ENCODE measurements around the gene TACC3.

The TACC3 gene

DNA sequence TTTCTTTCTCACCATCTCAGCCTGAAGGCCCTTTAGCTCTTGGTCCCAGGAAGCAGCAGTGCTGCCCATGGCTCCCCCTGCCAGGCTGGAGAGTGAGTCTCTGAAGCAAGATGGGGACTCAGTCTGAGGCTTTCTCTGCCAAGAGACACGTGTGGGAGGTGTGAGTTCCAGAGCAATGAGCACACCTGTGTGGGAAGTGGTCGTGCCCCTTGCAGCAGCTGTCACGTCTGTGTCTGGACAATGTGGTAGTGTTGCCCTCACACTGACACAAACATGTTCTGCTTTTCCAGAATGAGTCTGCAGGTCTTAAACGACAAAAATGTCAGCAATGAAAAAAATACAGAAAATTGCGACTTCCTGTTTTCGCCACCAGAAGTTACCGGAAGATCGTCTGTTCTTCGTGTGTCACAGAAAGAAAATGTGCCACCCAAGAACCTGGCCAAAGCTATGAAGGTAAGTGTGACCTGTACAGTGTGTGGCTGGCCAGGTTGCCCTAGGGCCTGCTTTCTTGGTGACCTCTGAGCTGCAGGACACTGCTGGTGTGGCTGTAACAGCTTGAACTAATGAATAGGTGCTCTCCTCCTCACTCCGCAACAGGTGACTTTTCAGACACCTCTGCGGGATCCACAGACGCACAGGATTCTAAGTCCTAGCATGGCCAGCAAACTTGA, 1.9 kb downstream of the TACC3 start:
- no peak for DNase-seq (ENCODE audit: low read depth)

DNA sequence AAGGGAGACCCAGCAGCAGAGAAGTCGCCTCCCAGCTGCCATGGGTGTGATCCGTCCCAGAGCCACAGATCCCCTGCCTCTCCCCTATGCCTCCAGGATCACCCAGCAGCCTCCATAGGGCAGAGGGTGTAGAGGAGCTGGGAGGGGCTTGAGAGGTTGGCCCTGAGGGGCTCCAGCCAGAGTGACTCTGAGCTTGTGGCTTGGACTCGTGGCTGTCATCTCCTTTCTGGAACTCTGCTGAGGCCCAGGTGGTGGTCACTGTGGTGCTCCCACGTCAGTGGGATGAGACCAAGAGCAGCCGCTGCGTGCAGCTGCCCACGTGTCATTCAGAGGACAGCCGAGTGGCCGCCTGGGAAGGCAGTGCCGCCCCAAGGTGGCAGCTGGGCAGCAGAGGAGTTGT, 4.2 kb downstream of the TACC3 start:
- DNase-seq (ENCODE audit: low read depth), result no peak

DNA sequence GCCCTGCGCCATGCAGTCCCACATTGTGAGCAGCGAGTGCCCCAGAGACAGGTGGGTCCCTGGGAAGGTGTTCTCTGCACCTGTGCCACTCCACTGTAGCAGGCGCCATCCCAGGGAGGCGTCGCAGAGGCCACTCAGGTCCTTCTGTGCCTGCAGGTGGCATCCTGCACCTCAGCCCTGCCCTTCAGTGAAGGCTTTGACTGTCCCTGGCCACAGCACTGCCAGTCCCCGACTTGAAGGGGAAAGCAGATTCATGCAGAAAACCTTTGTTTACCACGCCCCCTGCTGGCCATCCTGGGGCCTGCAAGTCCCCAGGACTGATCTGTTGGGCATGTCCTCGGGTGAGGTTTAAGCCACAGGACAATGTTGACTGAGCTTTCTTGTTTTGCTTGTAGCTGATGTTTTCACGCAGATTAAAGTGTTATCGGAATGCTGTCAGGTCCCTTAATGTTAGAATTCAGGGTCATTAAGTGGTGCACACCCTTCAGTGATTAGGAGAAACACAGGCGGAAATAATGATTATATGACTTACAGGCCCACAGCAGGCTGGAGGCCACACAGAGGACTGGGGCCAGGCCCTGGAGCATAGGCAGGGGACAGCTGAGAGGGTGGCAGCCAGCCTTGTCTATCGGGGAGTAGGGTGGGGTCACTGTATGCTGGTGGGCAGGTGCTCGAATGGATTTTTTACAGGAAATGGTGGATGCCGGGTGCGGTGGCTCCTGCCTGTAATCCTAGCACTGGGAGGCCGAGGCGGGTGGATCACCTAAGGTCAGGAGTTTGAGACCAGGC, 5.0 kb downstream of the TACC3 start:
- peak; percentile 84 for DNase-seq (ENCODE audit: low read depth)

DNA sequence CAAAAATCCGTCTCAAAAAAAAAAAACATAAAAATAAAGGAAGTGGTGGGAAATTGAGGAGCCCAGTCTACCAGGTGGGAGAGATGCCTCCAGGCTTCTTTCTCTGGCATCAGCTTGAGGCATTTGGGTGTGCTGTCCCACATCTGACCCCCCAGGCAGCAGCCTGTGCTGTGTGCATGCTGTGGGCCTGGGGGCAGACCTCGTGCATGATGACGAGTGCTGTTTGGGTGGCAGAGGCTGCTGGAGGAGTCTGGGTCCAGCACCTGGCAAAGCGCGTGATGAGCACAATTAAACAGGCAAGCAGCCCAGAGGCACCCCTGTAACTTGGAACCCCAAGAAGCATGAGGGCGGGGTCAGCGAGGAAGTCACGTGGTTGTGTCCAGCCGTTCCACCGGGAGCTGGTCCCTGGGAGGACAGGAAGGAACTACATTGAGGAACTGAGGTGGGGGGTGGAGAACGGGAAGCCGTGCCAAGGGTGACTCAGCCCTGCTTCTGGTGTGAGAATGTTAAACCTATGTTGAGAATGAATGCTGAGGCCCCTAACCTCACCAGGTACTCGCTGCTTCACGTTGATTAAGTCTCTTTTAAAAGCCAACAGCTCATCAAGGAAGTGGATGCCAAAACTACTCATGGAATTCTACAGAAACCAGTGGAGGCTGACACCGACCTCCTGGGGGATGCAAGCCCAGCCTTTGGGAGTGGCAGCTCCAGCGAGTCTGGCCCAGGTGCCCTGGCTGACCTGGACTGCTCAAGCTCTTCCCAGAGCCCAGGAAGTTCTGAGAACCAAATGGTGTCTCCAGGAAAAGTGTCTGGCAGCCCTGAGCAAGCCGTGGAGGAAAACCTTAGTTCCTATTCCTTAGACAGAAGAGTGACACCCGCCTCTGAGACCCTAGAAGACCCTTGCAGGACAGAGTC, 6.1 kb downstream of the TACC3 start:
- DNase-seq (ENCODE audit: low read depth), result peak; percentile 91

DNA sequence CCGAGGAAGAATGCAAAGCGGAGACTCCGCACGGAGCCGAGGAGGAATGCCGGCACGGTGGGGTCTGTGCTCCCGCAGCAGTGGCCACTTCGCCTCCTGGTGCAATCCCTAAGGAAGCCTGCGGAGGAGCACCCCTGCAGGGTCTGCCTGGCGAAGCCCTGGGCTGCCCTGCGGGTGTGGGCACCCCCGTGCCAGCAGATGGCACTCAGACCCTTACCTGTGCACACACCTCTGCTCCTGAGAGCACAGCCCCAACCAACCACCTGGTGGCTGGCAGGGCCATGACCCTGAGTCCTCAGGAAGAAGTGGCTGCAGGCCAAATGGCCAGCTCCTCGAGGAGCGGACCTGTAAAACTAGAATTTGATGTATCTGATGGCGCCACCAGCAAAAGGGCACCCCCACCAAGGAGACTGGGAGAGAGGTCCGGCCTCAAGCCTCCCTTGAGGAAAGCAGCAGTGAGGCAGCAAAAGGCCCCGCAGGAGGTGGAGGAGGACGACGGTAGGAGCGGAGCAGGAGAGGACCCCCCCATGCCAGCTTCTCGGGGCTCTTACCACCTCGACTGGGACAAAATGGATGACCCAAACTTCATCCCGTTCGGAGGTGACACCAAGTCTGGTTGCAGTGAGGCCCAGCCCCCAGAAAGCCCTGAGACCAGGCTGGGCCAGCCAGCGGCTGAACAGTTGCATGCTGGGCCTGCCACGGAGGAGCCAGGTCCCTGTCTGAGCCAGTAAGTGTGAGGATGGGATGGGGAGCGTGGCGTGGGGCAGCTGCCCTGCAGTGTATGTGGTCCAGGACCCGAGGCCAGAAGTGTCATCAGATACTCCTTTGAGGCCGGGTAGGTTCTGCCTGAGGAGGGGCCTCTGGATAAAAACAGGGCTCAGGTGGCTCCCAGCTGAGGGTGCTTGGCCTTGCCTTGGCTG, 7.0 kb downstream of the TACC3 start:
- DNase-seq (ENCODE audit: low read depth), result no peak

DNA sequence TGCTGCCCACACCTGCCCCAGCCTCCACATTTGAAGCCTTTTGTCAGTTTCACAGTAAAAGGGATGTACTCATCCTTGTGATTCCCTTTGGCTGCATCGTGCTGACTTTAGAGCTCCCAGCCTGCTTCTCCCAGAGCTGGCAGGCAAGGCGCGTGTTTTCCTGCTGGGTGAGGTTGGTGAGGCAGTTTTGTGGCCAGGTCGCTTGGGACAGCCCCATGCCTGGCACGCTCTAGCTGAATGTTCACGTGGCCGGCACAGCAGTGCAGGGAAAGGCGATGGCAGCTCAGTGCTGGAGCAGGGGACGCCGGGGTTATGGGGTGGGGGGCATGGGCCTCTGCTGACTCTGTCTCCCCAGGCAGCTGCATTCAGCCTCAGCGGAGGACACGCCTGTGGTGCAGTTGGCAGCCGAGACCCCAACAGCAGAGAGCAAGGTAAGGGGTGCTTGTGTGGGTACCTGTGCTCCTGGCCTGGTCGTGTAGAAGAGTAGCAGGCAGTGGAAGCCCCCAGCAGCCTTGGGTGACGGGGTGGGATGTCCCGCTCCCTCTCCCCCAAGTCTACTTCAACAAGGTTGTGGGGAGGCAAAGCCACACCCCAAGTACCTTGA, 9.3 kb downstream of the TACC3 start:
- DNase-seq (ENCODE audit: low read depth), result no peak

DNA sequence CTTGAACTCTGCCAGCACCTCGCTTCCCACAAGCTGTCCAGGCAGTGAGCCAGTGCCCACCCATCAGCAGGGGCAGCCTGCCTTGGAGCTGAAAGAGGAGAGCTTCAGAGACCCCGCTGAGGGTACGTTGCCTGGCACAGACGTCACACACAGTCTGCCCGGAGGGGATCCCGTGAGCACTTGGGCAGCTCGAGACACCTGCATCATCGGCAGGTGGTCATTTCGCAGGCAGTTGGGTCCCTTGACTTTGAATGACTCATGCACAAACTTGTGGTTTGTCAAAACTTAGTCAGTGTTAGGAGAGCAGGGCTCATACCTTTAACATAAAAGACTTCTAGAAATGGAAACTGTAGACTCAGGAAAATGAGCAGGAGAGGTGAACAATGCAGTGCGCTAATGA, 9.9 kb downstream of the TACC3 start:
- DNase-seq (ENCODE audit: low read depth), result peak; percentile 70

DNA sequence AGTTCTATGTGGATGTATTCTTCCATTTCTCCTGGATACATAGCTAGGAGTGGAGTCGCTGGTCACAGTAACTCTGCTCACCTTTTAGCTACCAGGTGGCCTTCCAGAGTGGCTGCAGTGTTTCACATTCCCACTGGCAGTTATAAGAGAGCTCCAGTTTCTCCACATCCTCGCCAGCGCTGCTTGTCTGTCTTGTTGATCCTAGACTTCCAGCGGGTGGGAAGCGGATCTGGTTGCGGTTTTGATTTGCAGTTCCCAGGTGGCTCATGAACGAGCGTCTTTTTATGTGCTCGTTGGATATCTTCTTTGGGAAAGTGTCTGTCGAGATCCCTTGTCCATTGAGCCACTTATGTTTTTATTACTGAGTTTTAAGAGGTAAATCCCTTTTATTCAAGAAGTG, 11.6 kb downstream of the TACC3 start:
- no peak for DNase-seq (ENCODE audit: low read depth)

DNA sequence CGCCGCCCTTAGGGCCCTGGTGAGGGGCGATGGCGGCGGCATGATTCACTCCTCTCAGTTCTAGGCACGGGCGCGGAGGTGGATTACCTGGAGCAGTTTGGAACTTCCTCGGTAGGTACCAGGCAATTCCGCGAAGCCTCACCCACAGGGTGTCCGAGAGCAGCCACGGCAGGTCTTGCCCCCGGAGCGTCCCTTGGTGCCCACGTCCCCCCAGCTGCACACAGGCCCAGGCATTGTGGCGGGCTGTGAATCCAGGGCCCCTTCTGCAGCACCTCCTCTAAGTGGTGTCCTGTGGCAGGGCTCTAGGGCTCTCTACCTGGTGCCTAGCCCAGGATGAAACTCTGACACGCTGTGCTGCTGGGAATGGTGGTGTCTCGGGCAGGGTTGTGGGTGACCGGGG, 13.9 kb downstream of the TACC3 start:
- no peak for DNase-seq (ENCODE audit: low read depth)

DNA sequence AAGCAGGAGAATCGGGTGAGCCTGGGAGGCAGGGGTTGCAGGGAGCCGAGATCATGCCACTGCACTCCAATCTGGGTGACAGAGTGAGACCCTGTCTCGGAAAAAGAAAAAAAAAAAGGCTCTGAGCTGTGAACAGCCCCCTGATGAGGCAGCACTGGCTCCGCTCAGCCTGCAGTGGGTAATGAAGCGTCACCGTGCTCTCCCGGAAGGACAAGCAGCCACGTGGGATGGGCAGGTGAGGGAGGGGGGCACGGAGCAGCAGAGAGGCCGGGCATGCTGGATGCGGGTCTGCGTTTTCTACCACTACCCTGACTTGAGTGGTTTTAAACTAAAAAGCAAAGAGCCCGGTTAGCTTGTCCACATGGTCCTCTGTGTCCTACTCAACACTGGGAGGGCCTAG, 15.5 kb downstream of the TACC3 start:
- no peak for DNase-seq (ENCODE audit: low read depth)

DNA sequence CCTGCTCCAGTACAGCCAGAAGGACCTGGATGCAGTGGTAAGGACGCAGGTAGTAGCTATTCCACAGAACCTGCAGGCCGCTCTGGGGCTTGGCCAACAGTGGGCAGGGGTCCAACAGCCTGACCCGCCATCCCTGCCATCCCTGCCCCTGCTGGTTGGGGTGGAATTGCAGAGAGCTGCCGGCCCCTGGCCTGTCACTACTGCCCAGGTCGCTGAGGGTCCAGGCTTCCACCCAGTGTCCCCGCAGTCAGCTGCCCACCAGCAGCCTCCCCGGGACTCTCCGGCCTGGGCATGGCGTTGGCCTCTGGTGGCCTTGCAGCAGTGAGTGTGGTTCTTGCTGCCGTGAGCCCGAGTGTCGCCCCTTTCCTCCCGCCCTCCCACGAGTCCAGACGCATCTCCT, 16.3 kb downstream of the TACC3 start:
- DNase-seq (ENCODE audit: low read depth), result no peak

DNA sequence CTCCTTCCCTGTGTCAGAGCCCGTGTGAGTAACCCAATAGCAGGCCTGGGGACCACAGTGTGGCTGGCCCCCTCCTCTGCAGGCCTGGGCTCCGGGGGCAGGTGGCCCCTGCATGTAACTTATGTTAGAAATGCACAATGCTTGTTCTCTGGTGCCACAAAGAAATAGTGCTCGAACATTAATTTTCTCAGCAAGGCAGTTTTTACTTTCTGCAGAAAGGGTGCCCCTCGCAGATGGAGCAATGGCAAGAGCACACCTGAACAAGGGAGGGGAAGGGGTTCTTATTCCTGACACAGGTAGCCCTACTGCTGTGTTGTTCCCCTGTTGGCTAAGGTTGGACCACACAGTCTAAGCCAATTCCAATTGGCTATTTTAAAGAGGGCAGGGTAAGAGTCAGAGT, 17.1 kb downstream of the TACC3 start:
- DNase-seq (ENCODE audit: low read depth), result no peak

DNA sequence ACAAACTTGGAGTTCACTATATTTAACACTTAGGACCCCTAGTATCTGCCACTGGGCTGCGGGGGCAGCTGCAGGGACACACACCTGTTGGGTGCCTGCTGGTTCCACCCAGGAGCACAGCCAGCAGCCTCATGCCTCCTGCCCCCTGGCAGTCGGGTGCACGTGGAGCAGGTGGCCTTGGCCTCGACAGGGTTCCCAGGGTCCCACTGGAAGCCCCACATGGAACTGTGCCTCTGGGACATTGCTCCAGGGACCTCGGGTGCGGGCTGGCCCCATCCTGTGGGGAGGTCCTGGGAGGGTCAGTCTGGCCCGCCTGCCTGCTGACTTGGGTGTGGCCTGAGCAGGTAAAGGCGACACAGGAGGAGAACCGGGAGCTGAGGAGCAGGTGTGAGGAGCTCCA, 18.0 kb downstream of the TACC3 start:
- no peak for DNase-seq (ENCODE audit: low read depth)

DNA sequence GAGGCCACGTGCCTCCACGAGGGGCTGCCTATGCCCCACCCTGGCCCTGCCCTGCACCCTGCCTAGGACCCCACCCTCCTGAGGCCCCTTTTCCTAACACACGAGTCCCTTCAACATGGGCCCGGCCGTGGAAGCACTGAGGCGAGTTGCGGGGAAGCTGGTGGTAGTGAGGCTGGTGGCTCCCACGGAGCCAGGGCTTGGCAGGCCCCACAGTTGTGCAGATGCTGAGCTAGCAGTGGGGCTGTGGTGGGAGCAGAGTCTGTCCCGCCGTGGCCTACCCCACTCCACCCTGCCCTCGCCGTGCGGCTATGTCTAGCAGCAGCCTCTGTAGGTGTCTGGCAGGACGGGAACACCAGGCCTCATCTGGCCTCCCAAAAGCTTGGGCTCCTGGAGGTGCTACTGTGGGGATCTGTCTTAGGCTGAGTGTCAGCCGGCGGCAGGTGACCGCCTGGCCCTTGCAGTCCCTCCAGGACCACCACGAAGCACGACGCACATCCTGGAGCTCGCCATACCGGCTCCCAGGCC, 18.8 kb downstream of the TACC3 start:
- no peak for DNase-seq (ENCODE audit: low read depth)

DNA sequence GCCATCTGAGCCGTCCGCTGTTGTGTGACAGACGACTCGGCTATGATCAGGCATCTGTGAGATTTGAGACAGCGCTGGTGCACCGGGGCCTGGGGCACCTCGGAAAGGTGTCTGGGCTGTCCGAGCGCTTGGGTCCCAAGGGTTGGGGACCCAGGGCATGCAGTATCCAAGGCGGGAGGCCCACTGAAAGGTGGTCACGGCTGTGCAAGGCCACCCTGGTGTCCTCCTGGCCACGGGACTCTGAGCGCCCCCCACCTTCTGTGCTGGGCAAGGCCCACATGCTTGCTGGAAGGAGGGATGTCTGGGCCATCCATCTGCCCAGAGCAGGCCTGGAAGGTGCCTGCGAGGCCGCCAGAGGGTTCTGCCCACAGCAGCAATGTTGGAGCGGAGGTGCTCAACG, 19.9 kb downstream of the TACC3 start:
- DNase-seq (ENCODE audit: low read depth), result no peak

DNA sequence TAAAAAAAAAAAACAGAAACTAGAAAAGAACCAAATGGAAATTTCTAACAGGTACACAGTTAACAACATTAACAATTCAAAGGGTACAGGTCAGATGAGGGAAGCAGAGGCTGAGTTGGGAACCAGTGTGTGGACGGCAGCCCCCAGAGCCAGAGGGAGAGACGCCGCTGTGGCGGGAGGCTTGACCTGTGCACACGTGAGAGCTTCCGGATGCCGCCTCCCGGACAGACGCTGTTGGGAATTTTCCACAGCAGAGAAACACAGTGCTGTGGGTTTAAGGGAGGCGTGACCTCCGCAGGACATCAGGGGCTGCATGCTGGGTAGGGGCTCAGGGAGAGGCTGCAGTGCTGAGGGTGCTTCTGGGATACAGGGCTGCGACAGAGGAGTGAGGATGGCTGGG, 22.2 kb downstream of the TACC3 start:
- DNase-seq (ENCODE audit: low read depth), result no peak

DNA sequence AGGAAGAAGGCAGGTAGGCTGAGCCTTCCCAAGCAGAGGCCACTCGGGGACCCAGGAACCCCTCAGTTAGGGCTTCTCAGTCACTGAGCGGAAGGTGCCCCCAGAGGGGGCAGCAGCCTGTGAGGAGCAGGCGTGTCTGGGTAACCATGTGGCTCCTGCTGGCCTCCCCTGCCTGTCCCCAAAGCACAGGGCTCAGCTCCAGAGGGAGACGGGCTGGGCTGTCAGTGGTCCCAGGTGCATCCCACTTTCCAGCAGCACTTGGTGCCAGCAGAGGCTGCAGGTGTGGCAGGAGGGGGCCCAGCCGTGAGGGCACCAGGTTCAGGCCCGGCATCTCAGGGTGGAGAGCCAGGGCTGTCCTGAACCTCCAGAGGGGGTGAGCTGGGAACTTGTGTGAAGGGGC, 22.7 kb downstream of the TACC3 start:
- no peak for DNase-seq (ENCODE audit: low read depth)

DNA sequence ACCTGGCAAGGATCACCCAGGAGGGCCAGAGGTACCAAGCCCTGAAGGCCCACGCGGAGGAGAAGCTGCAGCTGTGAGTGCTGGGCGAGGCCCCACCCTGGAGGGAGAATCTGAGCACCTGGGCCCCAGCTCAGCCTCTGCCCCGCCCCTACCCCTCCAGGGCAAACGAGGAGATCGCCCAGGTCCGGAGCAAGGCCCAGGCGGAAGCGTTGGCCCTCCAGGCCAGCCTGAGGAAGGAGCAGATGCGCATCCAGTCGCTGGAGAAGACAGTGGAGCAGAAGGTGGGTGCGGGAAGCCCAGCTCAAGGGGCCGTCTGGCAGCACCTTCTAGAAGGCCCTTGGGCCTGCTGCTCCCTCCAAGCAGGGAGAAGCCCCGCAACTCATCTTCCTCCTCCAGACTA, 23.2 kb downstream of the TACC3 start:
- DNase-seq (ENCODE audit: low read depth), result no peak

DNA sequence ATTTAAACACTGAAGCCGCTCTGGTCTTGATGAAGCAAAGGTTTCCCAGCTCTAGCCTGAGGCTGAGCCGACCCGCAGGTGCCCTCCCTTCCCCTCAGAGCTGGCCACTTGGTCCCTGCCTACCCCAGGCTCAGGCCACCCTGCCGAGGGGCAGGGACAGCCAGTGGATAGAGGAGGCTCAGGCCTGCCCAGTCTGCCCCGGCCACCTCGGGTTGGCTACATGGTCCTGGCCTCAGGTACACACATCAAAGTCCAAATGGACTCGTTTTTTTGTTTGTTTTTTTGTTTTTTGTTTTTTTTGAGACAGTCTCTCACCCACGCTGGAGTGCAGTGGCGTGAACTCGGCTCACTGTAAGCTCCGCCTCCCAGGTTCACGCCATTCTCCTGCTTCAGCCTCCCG, 23.8 kb downstream of the TACC3 start:
- DNase-seq (ENCODE audit: low read depth), result no peak

DNA sequence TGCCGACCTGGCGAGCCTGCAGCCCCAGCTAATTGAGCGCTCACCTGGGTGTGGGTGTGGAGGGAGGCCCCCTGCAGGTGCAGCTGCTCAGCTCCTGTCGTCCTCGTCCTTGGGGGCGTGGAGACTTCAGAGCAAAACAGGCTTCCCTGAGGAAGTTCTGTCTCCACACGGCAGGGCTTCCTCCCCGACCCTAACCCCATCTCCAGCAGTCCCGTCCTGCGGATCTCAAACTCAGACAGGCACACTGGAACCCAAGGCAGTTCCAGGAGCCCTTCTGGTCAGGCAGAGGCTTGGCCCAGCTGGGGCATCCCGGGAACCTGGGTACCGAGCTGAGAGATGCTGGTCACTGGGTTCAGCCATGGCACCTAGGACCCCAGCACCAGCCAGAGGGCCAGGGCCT, 24.4 kb downstream of the TACC3 start:
- no peak for DNase-seq (ENCODE audit: low read depth)

DNA sequence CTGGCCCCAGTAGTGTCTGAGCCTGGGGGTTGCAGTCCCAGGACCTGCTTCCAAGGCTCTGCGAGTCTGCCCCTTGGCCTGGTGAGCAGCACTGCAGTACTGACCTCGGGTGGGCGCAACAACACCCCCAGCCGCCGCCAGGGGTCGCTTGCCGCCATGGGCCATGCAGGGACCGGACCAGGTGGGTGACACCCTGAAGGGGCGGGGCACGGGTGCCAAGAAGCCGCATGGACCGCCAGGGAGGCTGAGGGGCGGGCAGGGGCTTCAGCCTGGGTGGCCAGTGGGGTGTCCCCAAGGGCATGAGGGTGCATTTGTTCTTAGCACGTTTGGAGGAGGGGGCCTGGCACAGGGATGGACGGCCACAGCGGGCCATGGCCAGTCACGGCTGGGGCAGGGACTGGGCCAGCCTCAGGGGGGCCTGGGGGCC, 25.0 kb downstream of the TACC3 start:
- peak; percentile 80 for DNase-seq (ENCODE audit: low read depth)

Measured in ELR (cell line).